Heart left ventricle (tissue), 16 donors: Measurements from ENCODE around the gene MAN1B1. TPM values are rescaled to one million over a fixed set of nuclear protein-coding genes. Genes with fewer than 3 reads are reported as not detected.

Experiments used
- ATAC-seq, 4 donors: fragments of 200-7000 bp; cut with Tn5 transposase; one replicate each; pipeline ENCODE4 v1.9.1; 2020 to 2022; ENCODE audit warnings: moderate library complexity in 4 of 4, mild to moderate bottlenecking in 3 of 4, moderate number of reproducible peaks in 1 of 4
- DNase-seq, 5 donors: peaks; one replicate each; pipeline ENCODE4 v3.0.0-alpha.2; 2020
- H3K27ac ChIP-seq, 12 donors: fragments of 200-600 bp; sonication (generic) in 4 of 12; one replicate each; pipeline versions ENCODE4 v1.5.0 to v1.8.0; 2016 to 2022; ENCODE audit warnings: mild to moderate bottlenecking in 2 of 12
- H3K27me3 ChIP-seq, 9 donors: fragments of 200-600 bp; sonication (generic) in 2 of 9; one replicate each; pipeline versions ENCODE4 v1.5.1 to v1.8.0; 2016 to 2022; ENCODE audit warnings: mild to moderate bottlenecking in 3 of 9
- H3K36me3 ChIP-seq, 9 donors: fragments of 200-600 bp; sonication (generic) in 2 of 9; one replicate each; pipeline versions ENCODE4 v1.5.0 to v1.8.0; 2018 to 2022; ENCODE audit warnings: mild to moderate bottlenecking in 2 of 9
- H3K4me1 ChIP-seq, 12 donors: fragments of 200-600 bp; sonication (generic) in 4 of 12; one replicate each; pipeline versions ENCODE4 v1.5.0 to v1.8.0; 2016 to 2022; ENCODE audit warnings: mild to moderate bottlenecking in 3 of 12
- H3K4me3 ChIP-seq, 12 donors: fragments of 200-600 bp; sonication (generic) in 4 of 12; one replicate each; pipeline versions ENCODE4 v1.5.0 to v1.8.0; 2017 to 2022; ENCODE audit warnings: mild to moderate bottlenecking in 9 of 12, moderate library complexity in 4 of 12
- H3K9me3 ChIP-seq, 12 donors: fragments of 200-600 bp; sonication (generic) in 4 of 12; one replicate each; pipeline versions ENCODE4 v1.5.0 to v1.8.0; 2016 to 2022; ENCODE audit warnings: mild to moderate bottlenecking in 1 of 12
- POLR2A ChIP-seq, 2 donors: fragments of 450-650 bp; IDR thresholded peaks; one replicate each; pipeline ENCODE4 v1.6.1; 2017; ENCODE audit warnings: antibody characterized with exemption in 2 of 2, mild to moderate bottlenecking in 2 of 2, moderate library complexity in 2 of 2
- WGBS, 4 donors: extraction: QIAGEN DNeasy Blood & Tissue Kit in 2 of 4; methylation state at CpG; one replicate each; pipeline versions ENCODE4 v1.1.5 to v1.1.7; 2013 to 2018; 5-methylcytosine and 5-hydroxymethylcytosine counted together
- intact Hi-C, 10 donors: fragments of 100-400 bp; cut with DNase I; formaldehyde crosslinking; loops; one replicate each; pipeline versions ENCODE4 v1.11.1 to v1.14.2; 2022
- polyA plus RNA-seq, 2 donors: library from polyadenylated mRNA; stranded (reverse); fragments of 200-250 nt; gene quantifications; one replicate each; pipeline ENCODE4 v1.2.3, GENCODE V29; 2013
- total RNA-seq, 9 donors: library from RNA; depleted of rRNA in 2 of 9; stranded (reverse); fragments of >200 nt in 2 of 9; fragmentation: NEBNext Ultra II Directional in 3 of 9; extraction: Animal tissue kit (Norgen Biotek cat#: 25700) in 3 of 9; gene quantifications; one replicate each; pipeline versions ENCODE4 v1.1.0 to v1.2.4, GENCODE V29; 2016 to 2023
- TF ChIP-seq, protein P1 (sequence below), 12 donors: fragments of 200-600 bp; sonication (generic) in 4 of 12; IDR thresholded peaks; one replicate each; pipeline versions ENCODE4 v1.5.0 to v1.8.0; 2018 to 2022; ENCODE audit warnings: antibody characterized with exemption in 12 of 12, mild to moderate bottlenecking in 5 of 12
- donor health status: ischemic (EF 13 %, LVEDD 7.1; RV severe dilation, severe dysfunction).
- donor health status: healthy with polysubstance abuse.
- donor health status: DM: no; HTN: yes; CAD: no.
- donor health status: DM: no; HTN: no; CAD: no.
- donor health status: ischemic (EF 25% LVEDD 6.9; RV normal size, moderate dysfunction).
- donor health status: ischemic (EF 25% LVEDD 5.7; RV mildly dilated, moderate dysfunction).
- donor health status: healthy.
- donor health status: DM: yes; HTN: yes; CAD: no.
- donor health status: ischemic (EF 35%, LVEDD 5.7; RV mildly dilated, moderate dysfunction).
- donor health status: nonischemic (EF 11% LVEDD 7.7; RV severe dilation, severe dysfunction).
- donor health status: DM: yes; HTN: yes; CAD: no.
- donor health status: PGD.
- donor health status: ischemic (EF 29% LVEDD 5.4; RV normal size, mild dysfunction).
- donor health status: nonischemic (EF 23%, LVEDD 6.1; RV moderate dilation, normal function).

Gene MAN1B1
- total and polyA plus RNA-seq, 11 donors, result 17.6 to 40.6 (median 24.6) TPM

DNA sequence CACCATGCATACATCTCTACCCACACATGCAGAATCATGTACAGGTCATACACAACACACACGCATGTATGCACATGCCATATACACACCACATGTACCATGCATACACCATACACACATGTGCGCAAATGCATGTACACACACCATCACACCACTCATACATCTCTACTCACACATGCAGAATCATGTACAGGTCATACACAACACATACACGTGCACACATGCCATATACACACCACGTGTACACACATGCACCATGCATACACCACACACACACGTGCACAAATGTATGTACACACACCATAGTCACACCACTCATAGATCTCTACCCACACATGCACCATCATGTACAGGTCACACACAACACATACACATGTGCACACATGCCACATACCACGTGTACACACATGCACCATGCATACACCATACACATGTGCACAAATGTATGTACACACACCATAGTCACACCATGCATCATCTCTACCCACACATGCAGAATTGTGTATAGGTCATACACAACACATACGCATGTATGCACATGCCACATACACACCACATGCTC, 66.1 kb downstream of the MAN1B1 start:
- no peak overlapping the region for H3K4me3 ChIP-seq
- no peak overlapping the region for H3K27ac ChIP-seq
- DNase-seq, result no peak
- TF ChIP-seq, protein P1, sequence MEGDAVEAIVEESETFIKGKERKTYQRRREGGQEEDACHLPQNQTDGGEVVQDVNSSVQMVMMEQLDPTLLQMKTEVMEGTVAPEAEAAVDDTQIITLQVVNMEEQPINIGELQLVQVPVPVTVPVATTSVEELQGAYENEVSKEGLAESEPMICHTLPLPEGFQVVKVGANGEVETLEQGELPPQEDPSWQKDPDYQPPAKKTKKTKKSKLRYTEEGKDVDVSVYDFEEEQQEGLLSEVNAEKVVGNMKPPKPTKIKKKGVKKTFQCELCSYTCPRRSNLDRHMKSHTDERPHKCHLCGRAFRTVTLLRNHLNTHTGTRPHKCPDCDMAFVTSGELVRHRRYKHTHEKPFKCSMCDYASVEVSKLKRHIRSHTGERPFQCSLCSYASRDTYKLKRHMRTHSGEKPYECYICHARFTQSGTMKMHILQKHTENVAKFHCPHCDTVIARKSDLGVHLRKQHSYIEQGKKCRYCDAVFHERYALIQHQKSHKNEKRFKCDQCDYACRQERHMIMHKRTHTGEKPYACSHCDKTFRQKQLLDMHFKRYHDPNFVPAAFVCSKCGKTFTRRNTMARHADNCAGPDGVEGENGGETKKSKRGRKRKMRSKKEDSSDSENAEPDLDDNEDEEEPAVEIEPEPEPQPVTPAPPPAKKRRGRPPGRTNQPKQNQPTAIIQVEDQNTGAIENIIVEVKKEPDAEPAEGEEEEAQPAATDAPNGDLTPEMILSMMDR (IDR thresholded peaks at IDR 0.05), result no peak
- no peak for TF ChIP-seq POLR2A (IDR thresholded peaks at IDR 0.05)
- H3K4me1 ChIP-seq, result peaks cover 0 to 10% (median 5%) of the 10 kb centered on the region in 12 donors
- no peak for ATAC-seq
- intact Hi-C loops, result no loop called here
- H3K36me3 ChIP-seq, result no peaks in the 10 kb centered on the region
- H3K9me3 ChIP-seq, result no peaks in the 10 kb centered on the region
- peaks cover 11 to 51% (median 28%) of the 10 kb centered on the region in 9 donors for H3K27me3 ChIP-seq
- WGBS, 4 donors, result 90 to 94% (median 92%) methylated on average over 7 of the region's 7 CpGs

DNA sequence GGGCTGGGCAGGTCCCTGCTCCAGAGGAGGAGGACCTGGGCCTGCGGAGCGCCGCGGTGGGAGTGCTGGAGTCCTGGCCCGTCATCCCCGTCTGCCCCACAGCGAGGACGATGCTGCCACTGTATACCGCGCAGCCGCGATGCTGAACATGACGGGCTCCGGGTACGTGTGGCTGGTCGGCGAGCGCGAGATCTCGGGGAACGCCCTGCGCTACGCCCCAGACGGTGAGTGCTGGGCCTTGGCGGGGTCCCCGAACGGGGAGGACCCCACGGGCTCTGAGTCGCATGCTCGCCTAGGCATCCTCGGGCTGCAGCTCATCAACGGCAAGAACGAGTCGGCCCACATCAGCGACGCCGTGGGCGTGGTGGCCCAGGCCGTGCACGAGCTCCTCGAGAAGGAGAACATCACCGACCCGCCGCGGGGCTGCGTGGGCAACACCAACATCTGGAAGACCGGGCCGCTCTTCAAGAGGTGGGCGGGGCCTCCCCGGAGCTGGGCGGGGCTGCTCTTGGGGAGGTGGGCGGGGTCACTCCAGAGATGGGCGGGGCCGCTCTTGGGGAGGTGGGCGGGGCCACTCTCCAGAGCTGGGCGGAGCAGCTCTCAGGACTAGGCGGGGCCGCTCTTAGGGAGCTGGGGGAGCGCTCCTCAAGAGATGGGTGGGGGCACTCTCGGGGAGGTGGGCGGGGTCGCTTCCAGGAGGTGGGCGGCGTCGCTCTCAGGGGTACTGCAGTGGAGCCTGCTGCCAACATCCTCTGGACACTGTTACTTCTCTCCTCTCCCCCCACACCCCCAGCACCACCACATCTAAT, 70.0 kb downstream of the MAN1B1 start:
- H3K27me3 ChIP-seq, result peaks cover 28 to 74% (median 63%) of the 10 kb centered on the region in 9 donors
- DNase-seq, result peak in 3 of 5 donors; percentile 44 to 82 (median 51)

DNA sequence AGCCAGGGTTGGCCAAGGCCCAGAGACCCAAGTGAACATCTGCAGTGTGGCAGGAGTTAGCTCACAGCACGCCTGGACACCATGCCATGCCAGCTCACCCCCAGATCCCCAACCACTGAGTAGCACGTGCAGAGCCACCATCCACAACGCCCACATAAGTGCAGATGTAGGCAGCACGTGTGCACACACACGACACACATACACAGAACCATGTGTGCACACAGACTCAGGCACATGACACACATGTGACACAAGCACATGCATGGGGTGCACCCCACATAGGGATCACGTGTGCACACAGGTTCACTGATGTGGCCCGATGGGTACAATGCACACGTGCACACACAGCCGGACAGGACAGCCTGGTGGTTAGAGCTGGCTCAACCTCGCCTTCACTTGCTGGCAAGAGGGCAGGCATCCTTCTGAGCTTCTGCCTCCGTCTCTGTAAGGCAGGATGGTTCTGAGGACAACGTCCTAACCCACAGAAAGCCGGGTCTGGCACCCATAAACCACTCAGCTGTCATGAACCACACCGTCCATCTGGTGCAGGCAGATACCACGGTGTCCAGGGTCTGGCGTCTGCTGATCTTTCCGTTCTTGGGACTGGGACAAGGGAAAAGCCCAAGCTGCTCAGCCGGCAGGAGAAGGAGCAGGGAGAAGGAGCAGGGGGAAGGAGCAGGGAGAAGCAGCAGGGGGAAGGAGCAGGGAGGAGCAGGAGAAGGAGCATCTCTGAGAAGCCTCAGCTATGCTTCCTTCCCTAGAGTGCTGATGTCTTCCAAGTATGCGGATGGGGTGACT, 71.0 kb downstream of the MAN1B1 start:
- Histone ChIP-seq H3K4me1 (peaks cover 0 to 23% (median 7%) of the 10 kb centered on the region in 12 donors), H3K9me3 (no peaks in the 10 kb centered on the region), H3K4me3 (no peak overlapping the region), H3K27me3 (peaks cover 36 to 84% (median 74%) of the 10 kb centered on the region in 9 donors), H3K36me3 (no peaks in the 10 kb centered on the region), H3K27ac (no peak overlapping the region)
- intact Hi-C loops, result no loop called here
- no peak for DNase-seq
- WGBS, 4 donors, result 60 to 68% (median 66%) methylated on average over 15 to 19 of the region's 19 CpGs
- TF ChIP-seq POLR2A (IDR thresholded peaks at IDR 0.05), result no peak
- TF ChIP-seq, protein P1 (IDR thresholded peaks at IDR 0.05), result no peak
- ATAC-seq, result no peak

More for the DNA sequence above, 70.0 kb downstream of the MAN1B1 start:
- TF ChIP-seq, protein P1 (IDR thresholded peaks at IDR 0.05), result no peak
- no peak for TF ChIP-seq POLR2A (IDR thresholded peaks at IDR 0.05)
- peak in 3 of 4 donors; percentile 53 to 81 (median 66) for ATAC-seq
- H3K4me1 ChIP-seq, result peaks cover 0 to 13% (median 5%) of the 10 kb centered on the region in 12 donors
- no peaks in the 10 kb centered on the region for H3K36me3 ChIP-seq
- intact Hi-C loops, result no loop called here
- 1 to 3% (median 2%) methylated on average over 6 to 65 of the region's 65 CpGs for WGBS, 4 donors
- no peaks in the 10 kb centered on the region for H3K9me3 ChIP-seq
- peak overlapping the region in 5 of 12 donors; percentile 5 to 35 (median 17) for H3K4me3 ChIP-seq
- H3K27ac ChIP-seq, result no peak overlapping the region
